GM18511 (cell line): ENCODE measurements around the gene MEGF10.
"Not testable (repeated sequence)": the region's sequence is repeated elsewhere in the genome, so short reads cannot be mapped to it uniquely, and the experiment has no call there.

Source experiments
- ATAC-seq: cut with Tn5 transposase; IDR thresholded peaks from one replicate; pipeline ENCODE4 v1.9.1; 2021; ENCODE audit warnings: mild to moderate bottlenecking, moderate library complexity; ENCODE audit not compliant: unreplicated experiment

The MEGF10 gene

GRCh38 chr5:127297348-127298035 lies 6.9 kb downstream of the MEGF10 start:
- no peak for ATAC-seq

GRCh38 chr5:127298036-127298429 lies 7.4 kb downstream of the MEGF10 start:
- ATAC-seq, result no peak

GRCh38 chr5:127298656-127299055 lies 8.1 kb downstream of the MEGF10 start:
- ATAC-seq, result no peak

- no peak for ATAC-seq
Observed at GRCh38 chr5:127299678-127300077, 9.1 kb downstream of the MEGF10 start.

- no peak for ATAC-seq
Observed at GRCh38 chr5:127302509-127302908, 11.9 kb downstream of the MEGF10 start.

GRCh38 chr5:127303404-127303803 lies 12.8 kb downstream of the MEGF10 start:
- ATAC-seq, result no peak

GRCh38 chr5:127305493-127305892 lies 14.9 kb downstream of the MEGF10 start:
- no peak for ATAC-seq

GRCh38 chr5:127306036-127306435 lies 15.4 kb downstream of the MEGF10 start:
- no peak for ATAC-seq

GRCh38 chr5:127306647-127307046 lies 16.1 kb downstream of the MEGF10 start:
- no peak for ATAC-seq

GRCh38 chr5:127307868-127308267 lies 17.3 kb downstream of the MEGF10 start:
- ATAC-seq, result no peak

- not testable (repeated sequence) for ATAC-seq
Observed at GRCh38 chr5:127308325-127308724, 17.7 kb downstream of the MEGF10 start.

GRCh38 chr5:127308945-127309344 lies 18.3 kb downstream of the MEGF10 start:
- ATAC-seq, result no peak

GRCh38 chr5:127311349-127311748 lies 20.8 kb downstream of the MEGF10 start:
- no peak for ATAC-seq

- no peak for ATAC-seq
Observed at GRCh38 chr5:127311781-127312525, 21.4 kb downstream of the MEGF10 start.

GRCh38 chr5:127313379-127313778 lies 22.8 kb downstream of the MEGF10 start:
- ATAC-seq, result no peak

- ATAC-seq, result peak; percentile 97
Observed at GRCh38 chr5:127313847-127314473, 23.4 kb downstream of the MEGF10 start.

- ATAC-seq, result no peak
Observed at GRCh38 chr5:127316011-127316410, 25.4 kb downstream of the MEGF10 start.

- not testable (repeated sequence) for ATAC-seq
Observed at GRCh38 chr5:127317385-127317784, 26.8 kb downstream of the MEGF10 start.

GRCh38 chr5:127320032-127320965 lies 29.7 kb downstream of the MEGF10 start:
- peak; percentile 97 for ATAC-seq

GRCh38 chr5:127321465-127321864 lies 30.9 kb downstream of the MEGF10 start:
- ATAC-seq, result no peak

- no peak for ATAC-seq
Observed at GRCh38 chr5:127322403-127322802, 31.8 kb downstream of the MEGF10 start.
